IMR-90 (cell line): ENCODE measurements around the gene HTR5A. TPM values are rescaled to one million over a fixed set of nuclear protein-coding genes. Genes with fewer than 3 reads are reported as not detected.

ENCODE experiments used
- ATAC-seq: fragments of 200-7000 bp; cut with Tn5 transposase; 2 replicates; pipeline ENCODE4 v1.9.1; 2020; ENCODE audit warnings: low read depth, mild to moderate bottlenecking, moderate library complexity
- BruUV-seq: library from RNA; stranded (reverse); fragments of 400-500 nt; replicated peaks from 2 replicates; lab custom pipeline; 2021; lab: Mats Ljungman, UMichigan
- CTCF ChIA-PET: fragments of 300-600 bp; formaldehyde crosslinking; extraction: SDS; loops from one replicate; lab custom pipeline; 2021; ENCODE audit warnings: antibody characterized with exemption; lab: Yijun Ruan, JAX
- POLR2A ChIA-PET: fragments of 300-600 bp; sonication (Branson Sonifier 250); formaldehyde crosslinking; loops from one replicate; lab custom pipeline; 2022; ENCODE audit warnings: antibody characterized with exemption; ENCODE audit not compliant: unreplicated experiment; lab: Charles Lee
- DNase-seq: peaks from one replicate; pipeline ENCODE4 v3.0.0; 2013
- H2AFZ ChIP-seq: replicated peaks from 2 replicates; pipeline ENCODE3; 2013; ENCODE audit warnings: low read length, mild to moderate bottlenecking; ENCODE audit not compliant: poor library complexity
- H2AK5ac ChIP-seq: 2 replicates; pipeline ENCODE4 v1.6.1; 2013; ENCODE audit warnings: low read depth, low read length, inconsistent platforms
- H2AK9ac ChIP-seq: replicated peaks from 2 replicates; pipeline ENCODE3; 2013; ENCODE audit warnings: mild to moderate bottlenecking, low read depth, low read length, moderate library complexity; ENCODE audit not compliant: poor library complexity
- H2BK120ac ChIP-seq: 2 replicates; pipeline ENCODE4 v1.6.1; 2013; ENCODE audit warnings: low read depth, low read length, inconsistent platforms
- H2BK15ac ChIP-seq: 3 replicates; pipeline ENCODE4 v1.6.1; 2013; ENCODE audit warnings: low read depth, low read length, inconsistent platforms
- H2BK20ac ChIP-seq: 2 replicates; pipeline ENCODE4 v1.6.1; 2013; ENCODE audit warnings: low read depth, mild to moderate bottlenecking, inconsistent platforms, low read length, moderate library complexity
- H2BK5ac ChIP-seq: 2 replicates; pipeline ENCODE4 v1.6.1; 2013; ENCODE audit warnings: mild to moderate bottlenecking, low read depth, low read length, inconsistent platforms; ENCODE audit not compliant: poor library complexity, severe bottlenecking
- H3K14ac ChIP-seq: replicated peaks from 2 replicates; pipeline ENCODE4 v1.6.1; 2013; ENCODE audit warnings: low read depth, low read length, inconsistent platforms
- H3K18ac ChIP-seq: 2 replicates; pipeline ENCODE4 v1.6.1; 2013; ENCODE audit warnings: low read depth, low read length, control low read depth
- H3K23ac ChIP-seq: 2 replicates; pipeline ENCODE4 v1.6.1; 2013; ENCODE audit warnings: low read depth, low read length, inconsistent platforms
- H3K27ac ChIP-seq: 2 replicates; pipeline ENCODE4 v1.5.1; 2013; ENCODE audit warnings: mild to moderate bottlenecking, control low read depth, low read length; ENCODE audit not compliant: insufficient read depth
- H3K27me3 ChIP-seq: 2 replicates; pipeline ENCODE4 v1.6.1; 2013; ENCODE audit warnings: low read length; ENCODE audit not compliant: control insufficient read depth, insufficient read depth
- H3K36me3 ChIP-seq: 2 replicates; pipeline ENCODE4 v1.6.1; 2013; ENCODE audit warnings: low read length, mixed read lengths; ENCODE audit not compliant: control insufficient read depth, insufficient read depth
- H3K4ac ChIP-seq: 2 replicates; pipeline ENCODE4 v1.6.1; 2013; ENCODE audit warnings: low read depth, low read length, inconsistent platforms
- H3K4me1 ChIP-seq: 2 replicates; pipeline ENCODE4 v1.6.1; 2013; ENCODE audit warnings: low read length, mixed read lengths; ENCODE audit not compliant: control insufficient read depth, insufficient read depth
- H3K4me2 ChIP-seq: 2 replicates; pipeline ENCODE4 v1.6.1; 2013; ENCODE audit warnings: low read depth, mild to moderate bottlenecking, control low read depth, low read length, moderate library complexity
- H3K4me3 ChIP-seq: 2 replicates; pipeline ENCODE4 v1.5.1; 2013; ENCODE audit warnings: low read depth, mild to moderate bottlenecking, control low read depth, low read length, moderate library complexity; ENCODE audit not compliant: insufficient read depth
- H3K56ac ChIP-seq: 2 replicates; pipeline ENCODE4 v1.6.1; 2013; ENCODE audit warnings: low read length, inconsistent platforms; ENCODE audit not compliant: insufficient read depth; ENCODE audit errors: extremely low read depth
- H3K79me1 ChIP-seq, 2 experiments: 2 replicates each; pipeline ENCODE4 v1.6.1; 2013; ENCODE audit warnings: low read length in 2 of 2, inconsistent platforms in 1 of 2, low read depth in 1 of 2
- H3K9ac ChIP-seq: 2 replicates; pipeline ENCODE4 v1.6.1; 2013; ENCODE audit warnings: low read depth, low read length, control low read depth
- H3K9me1 ChIP-seq: 2 replicates; pipeline ENCODE4 v1.6.1; 2013; ENCODE audit warnings: low read length, inconsistent platforms; ENCODE audit not compliant: insufficient read depth
- H3K9me3 ChIP-seq: 2 replicates; pipeline ENCODE4 v1.6.1; 2013; ENCODE audit warnings: low read length; ENCODE audit not compliant: control insufficient read depth, insufficient read depth
- H4K20me1 ChIP-seq: 2 replicates; pipeline ENCODE4 v1.6.1; 2013; ENCODE audit warnings: low read length, inconsistent platforms; ENCODE audit not compliant: insufficient read depth
- H4K5ac ChIP-seq: 2 replicates; pipeline ENCODE4 v1.6.1; 2013; ENCODE audit warnings: mild to moderate bottlenecking, low read depth, low read length, control low read depth
- H4K8ac ChIP-seq, 2 experiments: 2 replicates each; pipeline ENCODE4 v1.6.1; 2013; ENCODE audit warnings: low read depth in 2 of 2, low read length in 2 of 2, control low read depth in 1 of 2, inconsistent platforms in 1 of 2
- H4K91ac ChIP-seq: 2 replicates; pipeline ENCODE4 v1.6.1; 2013; ENCODE audit warnings: low read depth, low read length, inconsistent platforms; ENCODE audit not compliant: insufficient read depth
- BHLHE40 ChIP-seq: fragments of 150-350 bp; IDR thresholded peaks from 2 replicates; pipeline ENCODE4 v1.6.1; 2016; ENCODE audit warnings: mild to moderate bottlenecking, low read depth, low read length
- CEBPB ChIP-seq: IDR thresholded peaks from 2 replicates; pipeline ENCODE4 v1.6.1; 2012; ENCODE audit warnings: low read depth, low read length, improper control_type of control experiment
- CHD1 ChIP-seq: IDR thresholded peaks from 2 replicates; pipeline ENCODE4 v1.6.1; 2012; ENCODE audit warnings: low read depth, low read length, improper control_type of control experiment
- CTCF ChIP-seq: conservative IDR thresholded peaks from 2 replicates; pipeline ENCODE4 v1.5.1; 2012; ENCODE audit warnings: mild to moderate bottlenecking, low read depth, low read length, improper control_type of control experiment
- ELK1 ChIP-seq: fragments of 150-350 bp; IDR thresholded peaks from 2 replicates; pipeline ENCODE4 v1.6.1; 2016; ENCODE audit warnings: low read depth, mild to moderate bottlenecking, low read length, moderate library complexity, borderline replicate concordance
- FOS ChIP-seq: fragments of 150-350 bp; IDR thresholded peaks from 2 replicates; pipeline ENCODE4 v1.6.1; 2016; ENCODE audit warnings: low read depth, low read length
- MAFK ChIP-seq: IDR thresholded peaks from 2 replicates; pipeline ENCODE4 v1.6.1; 2012; ENCODE audit warnings: low read depth, low read length, improper control_type of control experiment
- MAZ ChIP-seq: IDR thresholded peaks from 2 replicates; pipeline ENCODE4 v1.6.1; 2012; ENCODE audit warnings: low read depth, mild to moderate bottlenecking, low read length, improper control_type of control experiment, moderate library complexity, borderline replicate concordance
- MXI1 ChIP-seq: IDR thresholded peaks from 2 replicates; pipeline ENCODE4 v1.6.1; 2012; ENCODE audit warnings: low read depth, mild to moderate bottlenecking, low read length, moderate library complexity, borderline replicate concordance
- NFE2L2 ChIP-seq: fragments of 150-350 bp; IDR thresholded peaks from 2 replicates; pipeline ENCODE4 v1.6.1; 2016; ENCODE audit warnings: low read depth, mild to moderate bottlenecking, low read length
- POLR2A ChIP-seq: IDR thresholded peaks from 2 replicates; pipeline ENCODE4 v1.6.1; 2012; ENCODE audit warnings: mild to moderate bottlenecking, low read depth, low read length
- RAD21 ChIP-seq: IDR thresholded peaks from 2 replicates; pipeline ENCODE4 v1.6.1; 2012; ENCODE audit warnings: low read length, improper control_type of control experiment
- RCOR1 ChIP-seq: IDR thresholded peaks from 2 replicates; pipeline ENCODE4 v1.6.1; 2012; ENCODE audit warnings: mild to moderate bottlenecking, low read length, improper control_type of control experiment; ENCODE audit not compliant: insufficient replicate concordance
- RFX5 ChIP-seq: IDR thresholded peaks from 2 replicates; pipeline ENCODE4 v1.8.0; 2012; ENCODE audit warnings: low read depth, mild to moderate bottlenecking, low read length, moderate library complexity
- SMC3 ChIP-seq: fragments of 150-350 bp; IDR thresholded peaks from 2 replicates; pipeline ENCODE4 v1.6.1; 2016; ENCODE audit warnings: low read depth, mild to moderate bottlenecking, antibody characterized with exemption, low read length, moderate library complexity
- USF2 ChIP-seq: fragments of 150-350 bp; IDR thresholded peaks from 2 replicates; pipeline ENCODE4 v1.6.1; 2017; ENCODE audit warnings: mild to moderate bottlenecking, antibody characterized with exemption, low read length, low read depth
- WGBS, 2 experiments: methylation state at CpG; one replicate each; pipeline versions ENCODE4 v1.1.5 to v1.1.7; 2013; ENCODE audit warnings: missing lambda C conversion rate in 2 of 2; ENCODE audit not compliant: insufficient read length in 1 of 2; ENCODE audit errors: extremely low coverage in 2 of 2; 5-methylcytosine and 5-hydroxymethylcytosine counted together
- dilution Hi-C: fragments of 300-500 bp; cut with HindIII; formaldehyde crosslinking; loops from one replicate; pipeline ENCODE4 v1.14.3; 2018; ENCODE audit warnings: low sequenced_read_pairs; ENCODE audit not compliant: unreplicated experiment
- in situ Hi-C: fragments of 300-500 bp; cut with MboI; formaldehyde crosslinking; loops from 3 replicates; pipeline ENCODE4 v1.14.3; 2019; ENCODE audit warnings: low sequenced_read_pairs, inconsistent platforms, mixed read lengths
- intact Hi-C: fragments of 100-400 bp; cut with micrococcal nuclease; formaldehyde crosslinking; loops from 2 replicates; pipeline ENCODE4 v1.10.0; 2022
- polyA plus RNA-seq, 3 experiments: library from polyadenylated mRNA; depleted of rRNA; stranded (reverse); fragments of >200 nt; gene quantifications; 2 replicates each; pipeline ENCODE4 v1.2.3, GENCODE V29; 2012; ENCODE audit warnings: low replicate concordance in 1 of 3
- total RNA-seq: library from RNA; depleted of rRNA; stranded (reverse); fragments of >200 nt; gene quantifications from 2 replicates; pipeline ENCODE4 v1.2.3, GENCODE V29; 2012

Gene HTR5A
- total and polyA plus RNA-seq, 2 of the 4 experiments (the other 2 are of a cell fraction) = not detected

GRCh38 chr7:155094636-155095135, 24.6 kb downstream of the HTR5A start:
- dilution Hi-C loops = no loop called here

More at GRCh38 chr7:155094636-155095135, 24.6 kb downstream of the HTR5A start:
- no peak for DNase-seq
- intact Hi-C loops = no loop called here
- ChIA-PET CTCF (no interaction called here), POLR2A (no interaction called here)
- H3K9me3 ChIP-seq = peaks cover 2% of the 10 kb centered on the region; the same call in 1 of the 2 replicates
- no peak overlapping the region for H3K14ac ChIP-seq
- H3K4me2 ChIP-seq = no peak overlapping the region
- H3K23ac ChIP-seq = no peak overlapping the region
- no peaks in the 10 kb centered on the region for H3K27me3 ChIP-seq
- H2AFZ ChIP-seq = no peak overlapping the region
- no CpG with 5 or more reads among the region's 6 CpGs for WGBS, 2 experiments
- no peak overlapping the region for H4K5ac ChIP-seq
- H3K79me1 ChIP-seq = no peaks in the 10 kb centered on the region
- H2BK120ac ChIP-seq = no peak overlapping the region
- H4K8ac ChIP-seq = no peak overlapping the region
- H3K27ac ChIP-seq = no peak overlapping the region
- TF ChIP-seq FOS = no peak
- TF ChIP-seq MXI1 = no peak
- TF ChIP-seq CEBPB = no peak
- TF ChIP-seq POLR2A = no peak
- TF ChIP-seq RFX5 = no peak
- no peak for TF ChIP-seq MAFK
- TF ChIP-seq NFE2L2 = no peak
- no peak for TF ChIP-seq CHD1
- TF ChIP-seq MAZ = no peak
- no peak for TF ChIP-seq RCOR1
- TF ChIP-seq BHLHE40 = no peak
- TF ChIP-seq ELK1 = no peak
- TF ChIP-seq USF2 = no peak
- TF ChIP-seq CTCF = no peak
- no peak for TF ChIP-seq RAD21
- no peak for TF ChIP-seq SMC3
- no TSS peak for BruUV-seq
- H2BK15ac ChIP-seq = no peak overlapping the region
- no peak overlapping the region for H3K4ac ChIP-seq
- H2BK5ac ChIP-seq = no peak overlapping the region
- no peak overlapping the region for H3K56ac ChIP-seq
- H3K36me3 ChIP-seq = no peaks in the 10 kb centered on the region
- H4K91ac ChIP-seq = no peak overlapping the region
- H4K20me1 ChIP-seq = no peaks in the 10 kb centered on the region
- ATAC-seq = no peak
- no peak overlapping the region for H3K9ac ChIP-seq
- in situ Hi-C loops = no loop called here
- H2BK20ac ChIP-seq = no peak overlapping the region
- no peak overlapping the region for H2AK9ac ChIP-seq
- H3K9me1 ChIP-seq = no peaks in the 10 kb centered on the region
- no peak overlapping the region for H3K4me3 ChIP-seq
- H2AK5ac ChIP-seq = no peak overlapping the region
- H3K4me1 ChIP-seq = no peaks in the 10 kb centered on the region
- no peak overlapping the region for H3K18ac ChIP-seq
